GM19351 (cell line): ENCODE results near the gene ACTG1.

Experiments
- ATAC-seq: cut with Tn5 transposase; IDR thresholded peaks from one replicate; pipeline ENCODE4 v1.9.1; 2021; ENCODE audit warnings: mild to moderate bottlenecking, moderate library complexity; ENCODE audit not compliant: unreplicated experiment

The ACTG1 gene

DNA sequence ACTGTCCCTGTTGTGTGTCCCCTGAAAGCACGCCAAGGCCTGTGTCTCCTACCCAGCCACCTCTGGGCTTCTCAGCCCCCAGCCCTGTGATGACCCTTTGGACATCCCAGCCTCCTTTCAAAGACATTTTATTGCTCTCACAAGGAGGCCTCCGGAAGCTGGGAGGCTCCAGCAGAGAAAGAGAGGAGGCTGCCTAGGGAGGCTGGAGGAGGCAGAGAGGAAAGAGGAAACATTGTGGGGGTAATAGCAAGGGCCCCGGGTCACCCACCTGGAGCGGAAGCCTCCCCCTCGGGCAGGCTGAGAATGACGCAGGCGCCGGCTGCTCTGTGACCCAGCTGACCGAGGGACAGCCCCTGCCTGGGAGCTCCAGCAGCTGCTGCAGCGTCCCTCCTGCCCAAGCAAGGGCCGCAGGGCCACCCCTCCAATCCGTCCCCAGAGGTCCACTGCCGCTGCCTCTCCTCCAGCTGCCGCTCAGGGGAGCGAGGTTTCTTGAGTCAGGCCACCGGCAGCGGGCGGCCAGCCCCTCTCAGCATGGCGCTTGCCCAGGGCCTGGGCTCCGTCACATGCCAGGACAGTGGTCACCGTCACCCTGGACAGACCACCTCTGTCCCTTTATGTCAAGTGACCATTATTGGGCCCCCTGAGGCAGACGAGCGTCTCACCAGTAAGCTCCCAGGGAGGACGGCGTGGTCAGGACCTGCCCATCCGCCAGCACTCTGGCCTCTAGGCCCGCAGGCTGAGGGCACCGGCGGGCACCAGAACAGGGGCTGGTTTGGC lies 29.3 kb downstream of the ACTG1 start:
- no peak for ATAC-seq

DNA sequence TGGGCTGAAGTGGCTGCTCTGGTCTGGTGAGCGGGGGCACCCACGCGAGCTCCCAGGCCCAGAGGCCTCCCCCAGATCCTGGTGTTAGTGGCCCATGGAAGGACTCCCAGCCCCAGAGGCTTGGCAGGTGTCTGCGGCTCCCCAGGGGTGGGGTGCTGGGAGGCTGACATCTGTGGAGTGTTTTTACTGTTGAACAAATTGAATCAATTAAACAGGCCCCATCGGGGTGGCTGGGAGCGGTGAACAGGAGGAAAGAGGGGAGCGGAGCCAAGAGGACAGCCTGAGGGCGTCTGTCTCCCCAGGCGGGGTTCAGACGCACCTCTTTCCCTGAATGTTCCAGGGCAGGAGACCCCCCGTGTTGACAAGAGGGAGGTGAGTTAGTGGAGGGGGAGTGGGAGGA lies 29.9 kb downstream of the ACTG1 start:
- ATAC-seq: no peak

DNA sequence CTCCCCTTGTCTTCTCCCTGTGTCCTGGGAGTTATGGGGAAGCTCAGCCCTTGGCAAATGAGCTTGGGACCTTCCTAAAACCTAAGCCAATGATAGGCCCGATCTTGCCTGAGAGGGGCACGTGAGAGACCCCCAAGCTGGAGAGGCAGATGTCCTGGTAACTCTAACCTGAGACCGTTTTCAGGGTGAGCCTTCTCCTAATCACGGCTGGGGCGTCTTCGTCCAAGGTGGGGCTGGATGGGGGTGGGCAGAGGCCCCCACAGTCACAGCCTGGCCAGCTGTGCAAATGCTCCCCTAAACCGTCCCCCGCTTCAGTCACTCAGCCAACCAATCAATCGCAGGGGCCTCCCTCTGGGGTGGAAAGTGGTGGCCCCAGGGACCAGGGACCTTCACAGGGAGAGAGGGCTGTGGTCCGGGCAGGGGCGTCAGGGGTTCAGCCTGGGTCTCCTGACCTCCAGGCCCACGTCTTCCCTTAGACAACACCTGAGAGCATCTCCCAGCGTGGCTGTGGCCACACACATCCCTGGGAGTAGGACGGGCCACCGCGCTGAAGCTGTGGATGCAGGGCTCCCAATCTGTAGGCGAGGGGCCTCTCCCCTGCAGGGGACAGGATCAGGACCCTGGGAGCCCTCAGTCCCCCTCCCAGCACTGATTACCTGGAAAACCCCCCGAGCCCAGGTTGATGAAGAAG lies 30.6 kb downstream of the ACTG1 start:
- no peak for ATAC-seq

DNA sequence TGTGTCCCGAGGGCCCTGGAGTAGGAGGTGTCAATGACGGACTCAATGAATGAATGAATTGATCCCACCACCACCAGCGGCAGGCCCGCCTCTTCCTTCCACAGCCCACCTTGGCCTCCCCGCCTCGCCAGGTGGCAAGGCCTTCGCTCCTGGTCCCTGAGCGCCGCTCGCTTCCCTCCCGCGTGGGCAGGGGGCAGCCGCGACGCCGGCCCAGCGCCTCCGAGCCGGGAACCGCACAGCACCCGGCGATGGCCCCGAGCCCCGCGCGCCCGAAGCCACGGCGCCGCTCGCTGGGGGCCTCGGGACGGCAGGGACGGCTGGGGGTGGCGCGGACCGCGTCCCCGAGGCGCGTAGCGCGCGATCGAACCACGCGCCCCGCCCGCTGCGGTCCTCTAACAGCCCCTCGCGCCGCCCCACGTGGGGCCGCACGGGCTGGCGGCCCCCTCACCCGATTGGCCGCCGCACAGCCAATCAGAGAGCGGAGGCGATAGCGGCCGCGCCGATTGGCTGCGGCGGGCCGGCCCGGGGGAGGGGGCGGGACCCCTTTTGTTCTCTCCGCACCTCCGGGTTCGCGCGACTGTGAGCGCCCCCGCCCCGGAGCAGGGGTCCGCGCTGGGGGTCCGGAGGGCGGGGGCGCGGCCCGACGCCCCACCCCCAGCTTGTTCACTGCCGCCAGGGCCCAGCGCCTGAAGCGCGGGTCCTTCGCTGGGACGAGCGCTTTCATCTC lies 31.4 kb downstream of the ACTG1 start:
- ATAC-seq: no peak

DNA sequence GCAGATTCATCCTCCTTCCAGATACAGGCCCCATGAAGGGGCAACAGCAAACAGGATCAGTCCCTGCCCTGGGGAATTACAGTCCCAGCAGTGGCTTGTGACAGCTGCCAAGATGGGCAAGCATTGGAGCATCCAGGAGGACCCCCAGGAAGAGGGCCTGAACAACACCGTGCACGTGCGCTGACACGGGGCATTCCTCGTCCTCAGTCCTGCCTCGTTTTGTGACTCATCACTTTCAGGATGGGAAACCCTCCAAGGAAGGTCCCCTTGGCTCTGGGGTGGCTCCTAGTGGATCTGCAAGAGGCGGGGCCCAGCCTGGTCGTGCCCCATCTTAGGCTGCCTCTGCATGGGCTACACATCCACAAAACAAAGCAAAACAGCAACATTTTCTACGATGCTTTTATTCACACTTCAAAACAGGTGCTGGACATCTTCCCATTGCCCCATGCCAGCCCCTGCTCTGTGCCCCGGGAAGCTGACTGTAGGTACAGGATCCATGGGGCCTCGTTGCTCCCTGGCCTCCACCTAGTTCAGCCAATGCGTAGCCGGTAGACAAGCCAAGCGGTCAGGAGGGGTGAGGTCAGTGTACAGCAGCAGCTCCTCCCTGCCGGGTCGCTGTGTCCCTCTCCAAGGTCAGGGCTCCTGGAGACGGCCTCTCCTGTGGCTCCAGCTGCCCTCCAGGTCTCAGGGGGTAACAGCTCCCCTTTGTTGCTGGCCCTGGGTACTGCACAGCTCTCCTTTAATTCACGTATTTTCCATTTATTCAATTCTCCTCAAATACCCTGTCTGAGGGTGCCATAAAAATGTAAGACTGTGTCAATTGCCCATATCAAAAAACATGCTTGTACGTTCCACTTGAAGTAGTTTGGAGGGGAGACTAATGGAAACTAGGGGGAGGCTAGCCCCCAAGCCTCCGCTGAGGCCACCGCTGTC lies 32.2 kb downstream of the ACTG1 start:
- no peak for ATAC-seq

DNA sequence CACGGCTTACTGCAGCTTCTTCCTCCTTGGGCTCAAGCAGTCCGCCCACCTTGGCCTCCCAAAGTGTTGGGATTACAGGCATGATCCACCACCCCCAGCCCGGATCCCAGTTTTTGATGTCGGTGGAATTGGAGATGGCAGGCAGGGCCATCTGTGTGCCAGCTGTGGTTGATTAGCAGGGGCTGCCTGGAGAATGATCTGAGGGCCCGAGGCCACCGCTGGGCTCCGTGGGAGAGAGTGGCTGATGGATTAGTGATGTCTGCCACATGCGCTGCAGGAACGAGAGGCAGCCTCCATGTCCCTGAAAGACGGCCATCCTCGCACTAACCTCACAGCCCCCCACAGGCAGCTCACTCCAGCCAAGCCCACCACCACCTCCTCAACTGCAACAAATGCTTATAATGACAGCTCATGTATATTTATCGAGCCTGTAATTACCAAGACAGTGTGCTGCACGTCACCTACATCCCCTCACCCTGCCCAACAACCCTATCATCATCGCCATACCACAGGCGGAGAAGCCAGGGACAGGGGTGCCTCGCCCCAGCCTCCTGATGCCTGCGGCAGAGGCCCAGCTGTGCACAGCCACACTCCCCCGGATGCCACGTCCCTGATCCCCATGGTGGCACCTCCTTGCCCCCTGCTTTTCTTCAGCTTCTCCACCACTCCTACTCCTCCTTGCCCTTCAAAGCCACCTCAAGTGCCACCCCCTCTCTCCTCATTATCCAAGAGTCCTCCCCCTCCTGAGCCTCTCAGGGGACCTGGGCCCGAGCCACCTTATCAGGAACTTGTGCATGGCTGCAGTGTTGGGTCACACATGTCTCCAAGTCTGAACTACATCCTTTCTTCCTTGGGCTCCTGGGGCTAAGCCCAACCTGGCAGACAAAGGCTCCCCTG lies 33.2 kb downstream of the ACTG1 start:
- no peak for ATAC-seq

DNA sequence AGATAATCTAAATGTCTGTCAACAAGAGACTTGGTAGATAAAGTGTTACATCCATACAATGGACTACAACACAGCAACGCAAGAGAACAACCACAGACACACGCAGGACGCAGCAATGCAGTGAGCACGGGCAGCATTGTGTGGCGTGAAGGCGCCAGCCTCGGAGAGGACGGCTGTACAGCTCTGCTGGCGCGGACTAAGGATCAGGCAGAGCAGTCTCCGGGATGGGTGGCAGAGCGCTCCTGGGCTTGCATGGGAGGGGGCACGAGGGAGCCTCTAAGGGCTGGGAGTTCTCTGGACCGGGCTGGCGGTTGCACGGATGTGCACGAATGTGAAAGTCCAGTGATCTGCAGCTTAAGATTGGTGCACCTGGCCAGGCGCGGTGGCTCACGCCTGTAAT lies 34.5 kb downstream of the ACTG1 start:
- no peak for ATAC-seq

DNA sequence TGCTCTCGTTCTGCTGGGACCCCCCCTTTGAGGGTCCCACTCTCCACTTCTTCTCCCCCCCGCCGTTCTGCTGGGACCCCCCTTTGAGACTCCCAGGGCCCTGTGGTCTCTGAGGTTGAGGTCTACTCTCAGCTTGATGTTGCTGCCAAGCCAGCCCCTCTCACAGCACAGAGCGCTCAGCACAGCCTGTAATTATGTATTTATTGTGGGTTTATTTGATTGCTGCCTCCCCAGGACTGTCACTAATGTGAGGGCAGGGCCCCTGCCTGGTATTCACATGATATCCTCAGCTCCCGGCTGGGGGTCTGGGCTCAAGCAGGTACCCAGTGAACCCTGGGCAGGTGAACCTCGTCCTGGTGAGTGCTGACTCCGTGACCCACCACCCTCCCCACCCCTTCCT lies 35.4 kb downstream of the ACTG1 start:
- no peak for ATAC-seq

DNA sequence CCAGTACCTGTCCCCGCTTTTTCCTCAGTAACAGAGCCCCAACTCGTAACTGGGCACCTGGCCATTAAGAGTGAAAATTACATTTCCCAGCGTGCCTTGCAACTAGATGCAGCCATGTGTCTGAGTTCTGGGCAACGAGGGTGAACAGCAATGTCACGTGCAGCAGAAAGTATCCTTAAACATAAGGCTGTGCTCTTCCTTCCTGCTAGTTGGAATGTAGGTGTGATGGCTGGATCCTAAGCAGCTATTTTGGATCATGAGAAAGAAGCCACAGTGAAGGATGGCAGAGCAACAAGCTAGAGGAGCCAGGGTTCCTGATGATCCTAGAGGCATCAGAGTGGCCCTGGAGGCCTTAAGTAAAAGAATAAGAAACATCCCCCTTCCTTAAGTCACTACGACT lies 36.0 kb downstream of the ACTG1 start:
- ATAC-seq: no peak

DNA sequence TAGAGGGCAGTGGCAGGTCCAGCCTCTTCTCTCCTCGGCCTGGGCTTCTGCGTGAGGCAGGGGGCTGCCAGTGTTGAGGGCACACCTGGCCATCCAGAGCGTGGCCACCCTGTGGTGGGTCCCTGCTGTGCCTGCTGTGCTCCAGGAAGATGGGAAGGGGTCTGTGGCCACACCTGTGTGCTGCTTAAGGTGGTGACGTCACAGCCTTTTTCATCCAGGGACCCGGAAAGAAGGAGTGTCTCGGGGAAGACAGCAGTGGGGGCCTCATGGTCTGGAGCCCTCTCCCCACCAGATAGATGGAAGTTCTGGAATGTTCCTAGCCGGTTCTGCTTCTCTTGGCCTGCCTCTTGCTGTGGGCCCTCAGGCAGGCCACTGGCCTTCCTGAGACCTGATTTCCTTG lies 36.5 kb downstream of the ACTG1 start:
- no peak for ATAC-seq

DNA sequence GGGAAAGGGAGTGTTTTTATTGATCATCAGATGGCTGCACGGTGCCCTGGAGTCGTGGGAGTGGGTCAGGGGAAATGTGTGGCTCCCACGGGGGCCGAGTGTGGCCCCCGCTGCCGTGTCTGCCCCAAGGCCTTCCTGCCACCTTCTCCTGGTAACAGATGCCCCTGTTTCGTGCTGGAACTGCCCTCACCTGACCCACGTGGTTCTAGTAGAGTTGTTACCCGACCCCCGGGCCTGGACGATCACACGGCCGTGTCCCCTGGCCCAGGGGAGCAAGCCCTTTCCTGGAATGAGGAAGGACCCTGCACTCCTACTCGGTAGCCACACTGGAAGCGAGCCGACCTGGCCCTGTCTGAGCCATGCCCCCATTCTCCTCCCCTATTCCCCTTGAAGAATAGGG lies 37.6 kb downstream of the ACTG1 start:
- ATAC-seq: no peak

DNA sequence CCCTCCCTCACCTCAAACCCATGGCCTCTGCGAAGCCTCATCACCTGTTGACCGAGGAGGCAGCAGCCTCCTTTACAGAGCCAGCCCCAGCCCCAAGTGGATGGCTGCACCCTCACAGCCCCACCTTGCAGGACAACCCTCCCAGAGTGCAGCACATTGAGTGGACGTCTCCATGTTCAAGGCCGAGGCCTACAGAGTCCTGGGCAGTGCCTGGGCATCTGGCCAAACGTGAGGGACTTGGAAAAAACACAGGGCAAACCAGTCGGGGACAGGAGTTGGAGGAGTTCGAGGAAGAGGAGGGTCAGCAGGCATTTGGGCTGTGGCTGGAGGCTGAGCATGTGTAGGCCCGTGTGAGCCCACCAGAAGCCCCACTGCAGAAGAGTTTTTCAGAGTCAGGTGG lies 39.6 kb downstream of the ACTG1 start:
- no peak for ATAC-seq

DNA sequence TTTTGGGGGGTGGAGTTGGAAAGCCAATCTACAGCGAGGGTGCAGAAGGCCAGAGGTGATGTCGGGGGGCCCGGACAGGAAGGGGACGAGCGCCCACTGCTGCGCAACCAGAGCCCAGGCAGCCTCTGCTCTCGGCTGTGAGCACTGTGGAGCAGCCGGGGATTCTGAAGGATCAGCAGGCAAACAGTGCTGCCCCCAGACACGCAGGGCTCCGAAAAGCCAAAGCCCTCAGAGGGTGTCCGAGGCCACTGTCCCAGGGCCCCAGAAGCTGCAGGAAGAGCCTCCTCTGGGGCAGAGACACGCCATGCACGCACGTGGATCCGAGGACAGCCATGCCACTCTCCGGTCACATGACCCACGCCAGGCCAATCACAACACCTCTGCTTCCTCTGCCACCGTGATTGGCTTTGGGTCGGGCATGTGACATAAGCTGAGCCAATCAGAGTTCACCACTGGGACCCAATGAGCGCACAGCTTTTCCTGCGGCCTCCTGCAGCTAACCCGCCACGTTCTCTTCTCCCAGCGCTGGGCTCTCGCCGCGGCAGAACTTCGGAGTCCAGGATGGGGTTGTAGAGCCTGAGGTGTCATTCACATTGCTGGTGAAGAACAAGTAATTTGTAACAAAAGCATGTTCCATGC lies 40.7 kb downstream of the ACTG1 start:
- no peak for ATAC-seq

DNA sequence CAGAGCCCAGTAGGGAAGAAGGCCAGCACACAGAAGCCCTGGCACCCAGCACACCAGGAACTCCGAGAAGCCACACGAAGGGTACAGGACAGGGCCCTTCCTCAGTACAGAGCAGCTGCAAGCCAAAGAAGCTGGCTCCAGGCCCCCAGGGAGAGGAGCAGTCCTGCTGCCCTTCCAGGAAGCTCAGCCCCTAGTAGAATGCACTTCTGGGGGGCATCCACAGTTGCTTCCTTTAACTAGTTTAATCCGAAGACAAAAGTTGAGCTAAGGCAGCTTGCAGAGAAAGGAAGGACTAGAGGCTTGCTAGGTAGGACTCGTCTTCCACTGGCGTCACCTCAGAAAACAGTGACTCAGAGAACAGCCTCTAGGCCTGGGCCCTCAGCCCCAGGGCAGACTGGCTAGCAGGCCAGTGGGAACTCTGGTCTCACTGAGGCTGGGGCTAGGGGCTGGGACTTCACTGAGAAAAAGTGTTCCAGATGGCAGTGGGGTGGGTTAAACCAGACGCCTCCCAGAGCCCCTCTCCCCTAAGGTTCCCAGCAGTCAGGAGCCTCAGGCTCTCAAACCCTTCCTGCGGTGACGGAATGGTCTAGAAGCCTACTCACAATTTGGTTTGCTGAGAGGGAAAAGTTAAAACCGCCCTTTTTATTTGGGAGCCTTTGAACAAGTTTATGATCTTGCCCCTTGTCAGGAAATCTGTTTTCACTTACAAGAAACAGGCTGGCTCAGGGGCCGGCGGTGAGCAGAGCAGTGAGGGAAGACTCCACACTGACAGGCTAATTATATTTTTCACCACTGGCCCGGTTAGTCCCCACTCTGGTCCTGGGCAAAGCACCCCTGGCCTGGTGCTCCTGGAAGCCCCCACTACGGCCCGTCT lies 41.4 kb downstream of the ACTG1 start:
- ATAC-seq: no peak

DNA sequence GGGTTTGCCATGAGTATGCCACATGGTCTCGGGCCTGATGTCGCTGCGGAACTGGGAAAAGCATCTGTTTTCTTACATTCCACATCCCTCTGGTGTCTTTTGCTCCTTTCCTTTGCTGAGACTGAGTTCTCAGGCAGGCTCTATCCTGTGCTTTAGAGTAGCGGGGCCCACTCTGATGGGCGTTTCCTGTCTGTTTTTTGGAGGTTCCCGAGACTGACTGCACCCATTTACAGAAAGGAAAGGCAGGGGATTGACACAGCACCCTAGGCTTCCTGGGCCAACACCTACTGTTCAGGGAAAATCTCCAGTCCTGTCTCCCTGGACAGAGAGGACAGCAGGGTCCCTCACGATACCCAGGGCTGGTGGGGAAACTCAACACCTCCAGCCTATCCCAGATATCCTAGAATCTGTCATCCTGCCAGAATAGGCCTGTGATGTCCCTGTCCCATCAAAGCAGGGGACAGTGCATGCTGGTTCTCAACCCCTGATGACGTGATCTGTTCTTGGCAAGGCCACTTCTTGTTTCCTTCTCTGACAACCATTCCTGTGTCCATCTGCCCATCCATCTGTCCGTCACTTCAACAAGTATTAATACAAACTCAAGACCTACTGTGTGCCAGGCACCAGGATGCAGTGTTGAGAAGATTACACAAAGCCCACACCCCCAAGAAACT lies 42.2 kb downstream of the ACTG1 start:
- ATAC-seq: no peak

DNA sequence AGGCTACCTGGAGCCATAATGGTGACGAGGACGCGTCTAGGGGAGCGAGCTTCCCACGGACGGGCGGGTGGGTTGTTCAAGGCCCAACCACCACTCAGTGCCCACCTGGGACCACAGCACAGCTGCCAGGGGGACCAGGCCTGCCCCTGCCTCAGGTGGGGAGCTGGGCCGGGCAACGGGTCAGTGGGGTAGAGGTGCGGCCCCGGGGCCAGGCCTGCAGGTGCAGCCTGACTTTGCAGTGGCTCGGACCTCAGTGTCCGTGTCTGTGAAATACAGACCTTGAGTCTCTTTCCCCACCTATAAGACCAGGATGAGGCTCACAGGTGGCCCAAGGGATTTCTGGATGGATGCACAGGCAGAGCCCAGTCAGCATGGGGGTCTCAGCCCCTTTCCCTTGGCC lies 43.3 kb downstream of the ACTG1 start:
- ATAC-seq: no peak

DNA sequence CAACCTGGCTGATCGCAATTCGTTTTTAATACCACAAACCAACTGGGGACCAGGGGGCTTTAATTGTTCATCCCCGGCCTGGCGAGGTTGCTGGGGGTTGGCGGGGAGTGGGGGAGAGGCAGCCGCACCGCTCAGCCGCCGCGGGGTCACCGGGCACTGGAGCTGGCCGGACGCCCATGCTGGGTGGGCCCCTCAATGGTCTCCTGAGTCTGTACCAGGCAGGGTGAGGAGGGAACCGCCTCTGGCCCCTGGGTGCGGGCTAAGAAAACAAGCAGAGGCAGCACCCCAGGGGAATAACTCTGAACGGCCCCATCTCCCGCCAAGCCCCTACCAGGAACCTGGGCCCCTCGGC lies 43.9 kb downstream of the ACTG1 start:
- no peak for ATAC-seq
